Natural killer cell (primary cell): ENCODE results near the gene SMAD3. TPM values are rescaled to one million over a fixed set of nuclear protein-coding genes. Genes with fewer than 3 reads are reported as not detected.

Experiments
- ATAC-seq, 3 donors: fragments of 150-1000 bp in 2 of 3; fragments of 200-7000 bp in 1 of 3; cut with Tn5 transposase; 1 replicate in 1 of 3; 2 replicates in 2 of 3; pipeline ENCODE4 v1.10.0; 2021; ENCODE audit warnings: mild to moderate bottlenecking in 2 of 3, moderate library complexity in 2 of 3
- DNase-seq, 2 donors: peaks; one replicate each; pipeline versions ENCODE4 v3.0.0 to v3.0.0-alpha.2; 2013 to 2021; ENCODE audit warnings: mixed read lengths in 1 of 2
- H3K27ac ChIP-seq: one replicate; pipeline ENCODE4 v1.5.1; 2013; ENCODE audit warnings: mild to moderate bottlenecking, low read length
- H3K27me3 ChIP-seq: one replicate; pipeline ENCODE4 v1.6.1; 2013; ENCODE audit warnings: low read length; ENCODE audit not compliant: control insufficient read depth, insufficient read depth
- H3K36me3 ChIP-seq: one replicate; pipeline ENCODE4 v1.6.1; 2013; ENCODE audit warnings: low read length; ENCODE audit not compliant: control insufficient read depth, insufficient read depth
- H3K4me1 ChIP-seq: one replicate; pipeline ENCODE4 v1.6.1; 2013; ENCODE audit warnings: low read length; ENCODE audit not compliant: control insufficient read depth, insufficient read depth
- H3K4me3 ChIP-seq: one replicate; pipeline ENCODE4 v1.5.1; 2013; ENCODE audit warnings: low read length
- H3K9me3 ChIP-seq: one replicate; pipeline ENCODE4 v1.6.1; 2013; ENCODE audit warnings: low read length; ENCODE audit not compliant: control insufficient read depth, insufficient read depth
- H3K27ac Mint-ChIP-seq, 2 donors: one replicate each; pipeline ENCODE4 v1.8.0; 2022; ENCODE audit warnings: mild to moderate bottlenecking in 2 of 2, mixed read lengths in 2 of 2, moderate library complexity in 1 of 2
- H3K27me3 Mint-ChIP-seq, 2 donors: one replicate each; pipeline ENCODE4 v1.8.0; 2022; ENCODE audit warnings: low read depth in 2 of 2, mixed read lengths in 2 of 2
- H3K36me3 Mint-ChIP-seq: one replicate; pipeline ENCODE4 v1.8.0; 2022; ENCODE audit warnings: mixed read lengths
- H3K4me1 Mint-ChIP-seq, 2 donors: one replicate each; pipeline ENCODE4 v1.8.0; 2022; ENCODE audit warnings: mixed read lengths in 2 of 2
- H3K4me3 Mint-ChIP-seq: one replicate; pipeline ENCODE4 v1.8.0; 2022; ENCODE audit warnings: mild to moderate bottlenecking, moderate library complexity, mixed read lengths
- H3K9me3 Mint-ChIP-seq, 2 donors: one replicate each; pipeline ENCODE4 v1.8.0; 2022; ENCODE audit warnings: mixed read lengths in 2 of 2
- WGBS: methylation state at CpG from one replicate; pipeline ENCODE4 v1.1.7; 2013; ENCODE audit warnings: missing lambda C conversion rate; ENCODE audit not compliant: insufficient coverage; 5-methylcytosine and 5-hydroxymethylcytosine counted together
- intact Hi-C: fragments of 100-400 bp; cut with micrococcal nuclease; formaldehyde crosslinking; loops from one replicate; pipeline ENCODE4 v1.14.2; 2022
- total RNA-seq, 4 donors: library from RNA; stranded (reverse); fragments of 120-200 nt in 1 of 4; gene quantifications; one replicate each; pipeline versions ENCODE4 v1.2.3 to v1.2.4, GENCODE V29; 2013 to 2022
- TF ChIP-seq, protein P1 (sequence below): fragments of 200-600 bp; IDR thresholded peaks from one replicate; pipeline ENCODE4 v1.8.0; 2022; ENCODE audit warnings: antibody characterized with exemption

The SMAD3 gene
- total RNA-seq, 3 donors from 2014 or later (not counting 1 experiment from before 2014, with no cell fraction given), result 47.1 to 72.6 (median 63.0) TPM

GRCh38 chr15:67036775-67037555 lies 28.4 kb upstream of the SMAD3 start:
- ATAC-seq (no peak), DNase-seq (no peak)
- H3K4me3 ChIP-seq, result no peak overlapping the region
- 72% methylated on average over 7 of the region's 8 CpGs for WGBS
- TF ChIP-seq, protein P1, sequence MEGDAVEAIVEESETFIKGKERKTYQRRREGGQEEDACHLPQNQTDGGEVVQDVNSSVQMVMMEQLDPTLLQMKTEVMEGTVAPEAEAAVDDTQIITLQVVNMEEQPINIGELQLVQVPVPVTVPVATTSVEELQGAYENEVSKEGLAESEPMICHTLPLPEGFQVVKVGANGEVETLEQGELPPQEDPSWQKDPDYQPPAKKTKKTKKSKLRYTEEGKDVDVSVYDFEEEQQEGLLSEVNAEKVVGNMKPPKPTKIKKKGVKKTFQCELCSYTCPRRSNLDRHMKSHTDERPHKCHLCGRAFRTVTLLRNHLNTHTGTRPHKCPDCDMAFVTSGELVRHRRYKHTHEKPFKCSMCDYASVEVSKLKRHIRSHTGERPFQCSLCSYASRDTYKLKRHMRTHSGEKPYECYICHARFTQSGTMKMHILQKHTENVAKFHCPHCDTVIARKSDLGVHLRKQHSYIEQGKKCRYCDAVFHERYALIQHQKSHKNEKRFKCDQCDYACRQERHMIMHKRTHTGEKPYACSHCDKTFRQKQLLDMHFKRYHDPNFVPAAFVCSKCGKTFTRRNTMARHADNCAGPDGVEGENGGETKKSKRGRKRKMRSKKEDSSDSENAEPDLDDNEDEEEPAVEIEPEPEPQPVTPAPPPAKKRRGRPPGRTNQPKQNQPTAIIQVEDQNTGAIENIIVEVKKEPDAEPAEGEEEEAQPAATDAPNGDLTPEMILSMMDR, result no peak
- Mint-ChIP-seq H3K9me3 (no peaks in the 10 kb centered on the region), H3K27ac (no peak overlapping the region), H3K4me3 (no peak overlapping the region), H3K4me1 (peaks cover 12 to 28% of the 10 kb centered on the region in 2 donors), H3K36me3 (no peaks in the 10 kb centered on the region), H3K27me3 (peaks cover under 1 to 2% of the 10 kb centered on the region in 2 donors)
- no peaks in the 10 kb centered on the region for H3K36me3 ChIP-seq
- H3K9me3 ChIP-seq, result no peaks in the 10 kb centered on the region
- no peak overlapping the region for H3K27ac ChIP-seq
- peaks cover 11% of the 10 kb centered on the region for H3K27me3 ChIP-seq
- intact Hi-C loops, result no loop called here
- peaks cover 39% of the 10 kb centered on the region for H3K4me1 ChIP-seq

GRCh38 chr15:67037694-67038093 lies 27.7 kb upstream of the SMAD3 start:
- Histone ChIP-seq H3K4me3 (no peak overlapping the region), H3K4me1 (peaks cover 42% of the 10 kb centered on the region), H3K27me3 (peaks cover 8% of the 10 kb centered on the region), H3K9me3 (no peaks in the 10 kb centered on the region), H3K27ac (no peak overlapping the region), H3K36me3 (no peaks in the 10 kb centered on the region)
- H3K4me3 Mint-ChIP-seq, result no peak overlapping the region
- DNase-seq (no peak), ATAC-seq (no peak)
- TF ChIP-seq, protein P1, result no peak
- peaks cover 19 to 30% of the 10 kb centered on the region in 2 donors for H3K4me1 Mint-ChIP-seq
- H3K27me3 Mint-ChIP-seq, result peaks cover 3 to 10% of the 10 kb centered on the region in 2 donors
- H3K9me3 Mint-ChIP-seq, result no peaks in the 10 kb centered on the region
- no peaks in the 10 kb centered on the region for H3K36me3 Mint-ChIP-seq
- H3K27ac Mint-ChIP-seq, result no peak overlapping the region
- intact Hi-C loops, result no loop called here

DNA sequence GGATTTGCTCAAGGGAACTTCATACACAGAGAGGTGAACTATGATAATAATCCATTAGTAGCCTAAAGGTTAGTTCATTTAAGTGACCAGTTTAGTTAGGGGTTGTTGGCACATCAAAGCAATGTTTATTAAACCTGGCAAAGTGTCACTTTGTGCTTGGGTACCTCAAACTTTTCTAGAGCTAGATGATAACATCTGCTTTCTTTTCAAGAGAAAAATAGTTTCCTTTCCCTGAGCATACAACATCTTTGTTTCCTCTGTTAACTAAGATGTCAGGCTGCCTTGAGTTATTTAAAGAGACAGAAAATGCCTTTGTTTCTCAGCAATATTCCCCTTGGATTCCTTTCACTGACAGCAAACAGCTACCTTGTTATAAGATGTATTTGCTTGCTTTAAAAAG lies 26.7 kb upstream of the SMAD3 start:
- no peak for DNase-seq
- no peaks in the 10 kb centered on the region for H3K9me3 Mint-ChIP-seq
- no peaks in the 10 kb centered on the region for H3K36me3 Mint-ChIP-seq
- Histone ChIP-seq H3K4me1 (peaks cover 35% of the 10 kb centered on the region), H3K27ac (peak overlapping the region; percentile 15), H3K9me3 (no peaks in the 10 kb centered on the region), H3K27me3 (no peaks in the 10 kb centered on the region), H3K4me3 (no peak overlapping the region), H3K36me3 (no peaks in the 10 kb centered on the region)
- H3K27ac Mint-ChIP-seq, result peak overlapping the region; percentile 54 to 75
- ATAC-seq, result peak in 1 of 3 donors; percentile 22
- peak overlapping the region; percentile 79 for H3K4me3 Mint-ChIP-seq
- TF ChIP-seq, protein P1, result no peak
- peaks cover 3 to 17% of the 10 kb centered on the region in 2 donors for H3K27me3 Mint-ChIP-seq
- peaks cover 22 to 36% of the 10 kb centered on the region in 2 donors for H3K4me1 Mint-ChIP-seq
- intact Hi-C loops, result no loop called here
